HCT116 (cell line): Measurements from ENCODE around the gene NOL4L. TPM values are rescaled to one million over a fixed set of nuclear protein-coding genes. Genes with fewer than 3 reads are reported as not detected.

Experiments
- ATAC-seq: fragments of 200-7000 bp; cut with Tn5 transposase; 2 replicates; pipeline ENCODE4 v1.9.1; 2020; ENCODE audit warnings: mild to moderate bottlenecking, moderate library complexity
- BruUV-seq: library from RNA; stranded (reverse); fragments of 400-500 nt; replicated peaks from 2 replicates; lab custom pipeline; 2021; lab: Mats Ljungman, UMichigan
- CTCF ChIA-PET: fragments of 300-600 bp; sonication (Branson Sonifier 250); formaldehyde crosslinking; loops from one replicate; lab custom pipeline; 2021; ENCODE audit warnings: antibody characterized with exemption; lab: Charles Lee
- POLR2A ChIA-PET: fragments of 300-600, 350-600 bp; sonication (Branson Sonifier 250); formaldehyde crosslinking; loops from one replicate; lab custom pipeline; 2021; ENCODE audit warnings: antibody characterized with exemption; lab: Charles Lee
- RAD21 ChIA-PET, 2 experiments: fragments of 300-600 bp; sonication (Branson Sonifier 250); formaldehyde crosslinking; loops; one replicate each; lab custom pipeline; 2023; ENCODE audit warnings: low total read pairs in 2 of 2; ENCODE audit not compliant: uncharacterized antibody in 2 of 2, unreplicated experiment in 2 of 2, low non-redundant PET in 1 of 2; lab: Charles Lee
- DNase-seq: peaks from one replicate; pipeline ENCODE4 v3.0.0-alpha.2; 2010; ENCODE audit warnings: low read depth, low spot score
- H2AFZ ChIP-seq: fragments of 200-600 bp; shearing (Covaris generic), sonication (generic); 2 replicates; pipeline ENCODE4 v1.6.1; 2017; ENCODE audit warnings: low read depth, mixed run types, mixed read lengths, antibody characterized with exemption, low read length; ENCODE audit not compliant: poor library complexity, severe bottlenecking
- H3K27ac ChIP-seq: 2 replicates; pipeline ENCODE4 v1.5.1; 2012; ENCODE audit warnings: low read depth, low read length
- H3K27me3 ChIP-seq: fragments of 200-600 bp; sonication (generic); 2 replicates; pipeline ENCODE4 v1.6.1; 2016; ENCODE audit warnings: mixed run types, low read length, mixed read lengths; ENCODE audit not compliant: insufficient read depth
- H3K36me3 ChIP-seq, 2 experiments: fragments of 200-500 bp in 1 of 2; fragments of 200-600 bp in 1 of 2; sonication (Bioruptor generic) in 1 of 2; sonication (generic) in 1 of 2; 2 replicates each; pipeline versions ENCODE4 v1.5.1 to v1.6.1; 2014 to 2016; ENCODE audit warnings: low read length in 2 of 2, inconsistent platforms in 1 of 2, mixed read lengths in 1 of 2, mixed run types in 1 of 2; ENCODE audit not compliant: insufficient read depth in 2 of 2, control insufficient read depth in 1 of 2
- H3K4me1 ChIP-seq, 2 experiments: fragments of 200-600 bp in 1 of 2; sonication (generic) in 1 of 2; 2 replicates each; pipeline versions ENCODE4 v1.5.1 to v1.6.1; 2012 to 2017; ENCODE audit warnings: low read length in 2 of 2, inconsistent platforms in 1 of 2, mild to moderate bottlenecking in 1 of 2, mixed read lengths in 1 of 2, mixed run types in 1 of 2, moderate library complexity in 1 of 2; ENCODE audit not compliant: insufficient read depth in 2 of 2, control insufficient read depth in 1 of 2
- H3K4me2 ChIP-seq: fragments of 200-600 bp; sonication (generic); 2 replicates; pipeline ENCODE4 v1.6.1; 2017; ENCODE audit warnings: mixed run types, low read length, mixed read lengths
- H3K4me3 ChIP-seq, 2 experiments: fragments of 200-600 bp in 1 of 2; sonication (generic) in 1 of 2; replicated peaks in 1 of 2; 2 replicates each; pipeline ENCODE4 v1.5.1; 2011 to 2016; ENCODE audit warnings: low read length in 2 of 2, control low read depth in 1 of 2, low read depth in 1 of 2, mild to moderate bottlenecking in 1 of 2, mixed read lengths in 1 of 2, mixed run types in 1 of 2
- H3K79me2 ChIP-seq: fragments of 200-600 bp; sonication (generic); 2 replicates; pipeline ENCODE4 v1.6.1; 2017; ENCODE audit warnings: mild to moderate bottlenecking, mixed run types, low read length, moderate library complexity, mixed read lengths; ENCODE audit not compliant: insufficient read depth
- H3K9ac ChIP-seq: fragments of 200-600 bp; sonication (generic); 2 replicates; pipeline ENCODE4 v1.6.1; 2016; ENCODE audit warnings: low read length, mixed read lengths
- H3K9me2 ChIP-seq: fragments of 200-600 bp; sonication (generic), shearing (Covaris generic); 2 replicates; pipeline ENCODE4 v1.6.1; 2017; ENCODE audit warnings: mixed run types, mild to moderate bottlenecking, moderate library complexity; ENCODE audit not compliant: insufficient read depth
- H3K9me3 ChIP-seq, 2 experiments: fragments of 200-500 bp in 1 of 2; fragments of 200-600 bp in 1 of 2; sonication (Bioruptor generic) in 1 of 2; sonication (generic) in 1 of 2; 2 replicates each; pipeline ENCODE4 v1.6.1; 2014 to 2017; ENCODE audit warnings: low read length in 2 of 2, mixed read lengths in 2 of 2, inconsistent platforms in 1 of 2, low read depth in 1 of 2, mild to moderate bottlenecking in 1 of 2, mixed run types in 1 of 2, moderate library complexity in 1 of 2; ENCODE audit not compliant: control insufficient read depth in 1 of 2, insufficient read depth in 1 of 2
- H4K20me1 ChIP-seq: fragments of 200-600 bp; sonication (generic), shearing (Covaris generic); 2 replicates; pipeline ENCODE4 v1.6.1; 2017; ENCODE audit warnings: mixed run types, mild to moderate bottlenecking, moderate library complexity; ENCODE audit not compliant: insufficient read depth
- CTCF ChIP-seq, 3 experiments: fragments of 200-600 bp in 1 of 3; sonication (generic) in 1 of 3; IDR thresholded peaks in 2 of 3; conservative IDR thresholded peaks in 1 of 3; 2 replicates each; pipeline ENCODE4 v1.5.1; 2012 to 2017; ENCODE audit warnings: low read depth in 2 of 3, low read length in 2 of 3, antibody characterized with exemption in 1 of 3, borderline replicate concordance in 1 of 3, control low read depth in 1 of 3, mild to moderate bottlenecking in 1 of 3, mixed read lengths in 1 of 3, mixed run types in 1 of 3, moderate library complexity in 1 of 3; ENCODE audit not compliant: insufficient read depth in 1 of 3
- EZH2 ChIP-seq: fragments of 200-600 bp; sonication (generic); IDR thresholded peaks from 2 replicates; pipeline ENCODE4 v1.6.1; 2017; ENCODE audit warnings: antibody characterized with exemption, mixed run types
- SIN3A ChIP-seq: IDR thresholded peaks from 2 replicates; pipeline ENCODE4 v1.6.1; 2012; ENCODE audit warnings: low read depth
- YY1 ChIP-seq: IDR thresholded peaks from 2 replicates; pipeline ENCODE4 v1.6.1; 2011; ENCODE audit warnings: low read length, low read depth, moderate library complexity, mild to moderate bottlenecking; ENCODE audit not compliant: insufficient replicate concordance; ENCODE audit errors: extremely low read depth
- ZFX ChIP-seq: fragments of 450-650 bp; IDR thresholded peaks from 2 replicates; pipeline ENCODE4 v1.6.1; 2017
- intact Hi-C: fragments of 100-400 bp; cut with micrococcal nuclease; formaldehyde crosslinking; loops from 2 replicates; pipeline ENCODE4 v1.10.0; 2022
- total RNA-seq: library from RNA; stranded (reverse); gene quantifications from one replicate; pipeline ENCODE4 v1.2.1, GENCODE V29; 2021; ENCODE audit not compliant: unreplicated experiment

The NOL4L gene
- total RNA-seq, 1 experiment from 2014 or later, result 5.9 TPM

- Histone ChIP-seq H3K9me3 (no peaks in the 10 kb centered on the region), H2AFZ (no peak overlapping the region), H3K9me2 (no peaks in the 10 kb centered on the region), H3K9ac (peak overlapping the region; percentile 45), H3K4me3 (peak overlapping the region; percentile 49 to 65), H3K36me3 (no peaks in the 10 kb centered on the region), H3K27me3 (no peaks in the 10 kb centered on the region), H3K79me2 (no peaks in the 10 kb centered on the region), H4K20me1 (no peaks in the 10 kb centered on the region), H3K4me1 (peaks cover 8 to 31% of the 10 kb centered on the region in 2 experiments), H3K27ac (peak overlapping the region; percentile 46; the same call in 1 of the 2 replicates), H3K4me2 (peak overlapping the region; percentile 90)
- TF ChIP-seq ZFX (0 out of 2 replicates have a peak, but pooled peaks have one; percentile 11), CTCF (IDR thresholded peaks at IDR 0.05 in 2 of 3, conservative IDR thresholded peaks at IDR 0.05 in 1 of 3; ENCODE audit: borderline replicate concordance in 1 of 3, insufficient read depth in 1 of 3, low read depth in 2 of 3, low read length in 2 of 3) (no peak)
- RAD21 ChIA-PET, result no interaction called here
- CTCF ChIA-PET, result no interaction called here
- intact Hi-C loops, result loop anchor here (5.0 kb wide), 1 partner anchor 465 kb away; no protein-coding TSS in a partner anchor
- POLR2A ChIA-PET, result no interaction called here
- ATAC-seq, result peak; percentile 33
- BruUV-seq, result no TSS peak
- no peak for DNase-seq
Measured at GRCh38 chr20:32482442-32483261, 102.5 kb downstream of the NOL4L start.

DNA sequence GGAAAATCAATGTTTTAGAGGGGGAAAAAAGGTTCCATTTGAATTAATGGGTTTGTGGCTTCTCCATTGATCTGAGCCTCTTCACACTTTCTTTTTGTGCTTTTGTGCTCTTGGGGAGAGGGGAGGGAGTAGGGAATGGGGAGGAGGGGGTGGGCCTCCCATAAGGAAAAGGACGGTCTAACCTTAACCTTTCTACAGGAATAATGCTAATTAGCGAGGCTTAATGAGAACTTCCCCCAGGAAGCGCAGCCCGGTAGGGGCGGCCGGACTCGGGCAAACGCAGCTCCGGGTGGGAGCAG lies 103.0 kb downstream of the NOL4L start:
- H2AFZ ChIP-seq, result no peak overlapping the region
- TF ChIP-seq YY1, result no peak
- TF ChIP-seq EZH2, result no peak
- no peak for TF ChIP-seq SIN3A
- TF ChIP-seq, all 23 proteins: peak for 0
- H3K27ac ChIP-seq, result no peak overlapping the region; the same call in 1 of the 2 replicates
- H3K4me1 ChIP-seq, result peaks cover 8 to 31% of the 10 kb centered on the region in 2 experiments
- peak overlapping the region; percentile 90 for H3K4me2 ChIP-seq
- ChIA-PET RAD21 (no interaction called here), POLR2A (no interaction called here), CTCF (no interaction called here)
- intact Hi-C loops, result loop anchor here (5.0 kb wide), 1 partner anchor 465 kb away; no protein-coding TSS in a partner anchor
- H3K27me3 ChIP-seq, result no peaks in the 10 kb centered on the region
- DNase-seq (no peak), ATAC-seq (no peak)
- H3K36me3 ChIP-seq, result no peaks in the 10 kb centered on the region
- peak overlapping the region; percentile 45 for H3K9ac ChIP-seq
- H3K9me3 ChIP-seq, result no peaks in the 10 kb centered on the region
- H3K9me2 ChIP-seq, result no peaks in the 10 kb centered on the region
- peak overlapping the region; percentile 49 to 65 for H3K4me3 ChIP-seq
- H4K20me1 ChIP-seq, result no peaks in the 10 kb centered on the region
- BruUV-seq, result no TSS peak
- H3K79me2 ChIP-seq, result no peaks in the 10 kb centered on the region
